Psoas muscle (tissue), 8 donors: ENCODE results near the gene NOD2. TPM values are rescaled to one million over a fixed set of nuclear protein-coding genes. Genes with fewer than 3 reads are reported as not detected.
A peak's percentile ranks its signal among the peaks of the same experiment; 100 is the strongest.

Source experiments
- ATAC-seq, 4 donors: fragments of 200-7000 bp; cut with Tn5 transposase; one replicate each; pipeline ENCODE4 v1.9.1; 2020; ENCODE audit warnings: moderate library complexity in 3 of 4, mild to moderate bottlenecking in 2 of 4
- DNase-seq, 2 donors: peaks; one replicate each; pipeline ENCODE4 v3.0.0-alpha.2; 2020
- H3K27ac ChIP-seq: fragments of 200-600 bp; one replicate; pipeline ENCODE4 v1.8.0; 2022
- H3K27me3 ChIP-seq, 3 donors: fragments of 200-600 bp in 1 of 3; one replicate each; pipeline versions ENCODE4 v1.6.1 to v1.8.0; 2013 to 2022; ENCODE audit warnings: low read length in 2 of 3, mild to moderate bottlenecking in 2 of 3, moderate library complexity in 1 of 3; ENCODE audit not compliant: insufficient read depth in 3 of 3
- H3K36me3 ChIP-seq, 2 donors: fragments of 200-600 bp in 1 of 2; one replicate each; pipeline versions ENCODE4 v1.6.1 to v1.8.0; 2013 to 2022; ENCODE audit warnings: low read depth in 1 of 2, mild to moderate bottlenecking in 1 of 2, moderate library complexity in 1 of 2; ENCODE audit not compliant: insufficient read depth in 1 of 2
- H3K4me1 ChIP-seq: fragments of 200-600 bp; one replicate; pipeline ENCODE4 v1.8.0; 2022
- H3K4me3 ChIP-seq: fragments of 200-600 bp; one replicate; pipeline ENCODE4 v1.8.0; 2022; ENCODE audit warnings: mild to moderate bottlenecking
- H3K9me3 ChIP-seq: fragments of 200-600 bp; one replicate; pipeline ENCODE4 v1.8.0; 2022
- CTCF ChIP-seq: fragments of 200-600 bp; IDR thresholded peaks from one replicate; pipeline ENCODE4 v1.8.0; 2022; ENCODE audit warnings: antibody characterized with exemption
- WGBS, 3 donors: extraction: QIAGEN DNeasy Blood & Tissue Kit; methylation state at CpG; one replicate each; pipeline versions ENCODE4 v1.1.6 to v1.1.7; 2013; 5-methylcytosine and 5-hydroxymethylcytosine counted together
- intact Hi-C, 2 donors: fragments of 100-400 bp; cut with DNase I; formaldehyde crosslinking; loops; one replicate each; pipeline versions ENCODE4 v1.11.0 to v1.14.2; 2022
- polyA plus RNA-seq, 3 donors: library from polyadenylated mRNA; stranded (reverse); fragments of 200-250 nt; gene quantifications; one replicate each; pipeline ENCODE4 v1.2.3, GENCODE V29; 2013
- total RNA-seq, 4 donors: library from RNA; stranded (reverse); fragmentation: NEBNext Ultra II Directional in 2 of 4; extraction: Animal tissue kit (Norgen Biotek cat#: 25700) in 2 of 4; gene quantifications; one replicate each; pipeline versions ENCODE4 v1.2.1 to v1.2.4, GENCODE V29; 2021 to 2023
- donor health status: healthy with polysubstance abuse.
- donor health status: DM: no; HTN: no; CAD: no; lungs with moderate emphysema.
- donor health status: Bipolar disorder and iron deficiency.
- donor health status: healthy.
- donor health status: DM: yes; HTN: yes; CAD: no.
- donor health status: DM: no; HTN: no; CAD: no.
- donor health status: DM: no; HTN: no; CAD: no.
- donor health status: DM: yes; HTN: yes; CAD: no.

NOD2 gene
- total and polyA plus RNA-seq, 7 donors = 0.07 to 0.74 (median 0.25) TPM

GRCh38 chr16:50745940-50746339, 52.5 kb downstream of the NOD2 start:
- no peak for TF ChIP-seq CTCF
- Histone ChIP-seq H3K4me3 (no peak overlapping the region), H3K9me3 (no peaks in the 10 kb centered on the region), H3K36me3 (peaks cover 3 to 35% of the 10 kb centered on the region in 2 donors), H3K27me3 (no peaks in the 10 kb centered on the region), H3K27ac (no peak overlapping the region), H3K4me1 (peaks cover 44% of the 10 kb centered on the region)
- WGBS, 3 donors = 77 to 86% (median 82%) methylated on average over 4 of the region's 4 CpGs
- intact Hi-C loops = loop anchor here in 1 of 2 donors (5.0 to 10.0 kb wide), 2 partner anchors 69 to 381 kb away; partner anchors contain the start of gene BRD7
- DNase-seq (no peak), ATAC-seq (no peak)

GRCh38 chr16:50747207-50747956, 54.0 kb downstream of the NOD2 start:
- Histone ChIP-seq H3K9me3 (no peaks in the 10 kb centered on the region), H3K4me3 (no peak overlapping the region), H3K36me3 (peaks cover 3 to 49% of the 10 kb centered on the region in 2 donors), H3K27me3 (no peaks in the 10 kb centered on the region), H3K27ac (no peak overlapping the region), H3K4me1 (peaks cover 48% of the 10 kb centered on the region)
- intact Hi-C loops = loop anchor here in 1 of 2 donors (5.0 to 10.0 kb wide), 2 partner anchors 70 to 383 kb away; partner anchors contain the start of gene BRD7
- no peak for DNase-seq
- peak; percentile 33 to 68 (median 56) for ATAC-seq
- TF ChIP-seq CTCF = peak; percentile 46
- whole genome bisulfite sequencing, 3 donors = 70 to 81% (median 72%) methylated on average over 7 of the region's 7 CpGs

GRCh38 chr16:50751528-50751927, 58.1 kb downstream of the NOD2 start:
- H3K36me3 ChIP-seq = peaks cover 3 to 71% of the 10 kb centered on the region in 2 donors
- intact Hi-C loops = no loop called here
- H3K27ac ChIP-seq = no peak overlapping the region
- H3K9me3 ChIP-seq = no peaks in the 10 kb centered on the region
- H3K4me1 ChIP-seq = peaks cover 27% of the 10 kb centered on the region
- no peaks in the 10 kb centered on the region for H3K27me3 ChIP-seq
- no peak for DNase-seq
- no peak for TF ChIP-seq CTCF
- no peak overlapping the region for H3K4me3 ChIP-seq
- 71 to 73% (median 71%) methylated on average over 6 of the region's 6 CpGs for WGBS, 3 donors
- no peak for ATAC-seq

GRCh38 chr16:50752471-50753235, 59.2 kb downstream of the NOD2 start:
- WGBS, 3 donors = 75 to 86% (median 80%) methylated on average over 4 of the region's 4 CpGs
- Histone ChIP-seq H3K27me3 (no peaks in the 10 kb centered on the region), H3K4me3 (no peak overlapping the region), H3K36me3 (peaks cover 3 to 80% of the 10 kb centered on the region in 2 donors), H3K4me1 (peaks cover 21% of the 10 kb centered on the region), H3K27ac (no peak overlapping the region), H3K9me3 (no peaks in the 10 kb centered on the region)
- intact Hi-C loops = no loop called here
- DNase-seq (no peak), ATAC-seq (no peak)
- no peak for TF ChIP-seq CTCF
